Testis (tissue), 3 donors: ENCODE measurements around the gene RIC8B. TPM values are rescaled to one million over a fixed set of nuclear protein-coding genes. Genes with fewer than 3 reads are reported as not detected.

Experiments
- DNase-seq: peaks from one replicate; pipeline ENCODE4 v3.0.0-alpha.2; 2019
- H3K27ac ChIP-seq, 2 donors: fragments of 200-600 bp; sonication (generic); one replicate each; pipeline ENCODE4 v1.5.1; 2019
- H3K27me3 ChIP-seq: fragments of 200-600 bp; sonication (generic); one replicate; pipeline ENCODE4 v1.5.1; 2019
- H3K36me3 ChIP-seq: fragments of 200-600 bp; sonication (generic); one replicate; pipeline ENCODE4 v1.5.1; 2017; ENCODE audit warnings: low read depth; ENCODE audit errors: missing control alignments
- H3K4me1 ChIP-seq: fragments of 200-600 bp; sonication (generic); one replicate; pipeline ENCODE4 v1.5.1; 2019
- H3K4me3 ChIP-seq, 2 donors: fragments of 200-600 bp; sonication (generic); one replicate each; pipeline ENCODE4 v1.5.1; 2017 to 2019
- H3K9me3 ChIP-seq: fragments of 200-600 bp; sonication (generic); one replicate; pipeline ENCODE4 v1.5.1; 2017
- CTCF ChIP-seq, 3 experiments: fragments of 450-650 bp in 2 of 3; fragments of 200-600 bp in 1 of 3; sonication (generic) in 1 of 3; IDR thresholded peaks; one replicate each; pipeline ENCODE4 v1.5.1; 2016 to 2019; ENCODE audit warnings: antibody characterized with exemption in 3 of 3, mild to moderate bottlenecking in 2 of 3, moderate library complexity in 1 of 3
- POLR2A ChIP-seq: fragments of 450-650 bp; IDR thresholded peaks from one replicate; pipeline ENCODE4 v1.6.1; 2017; ENCODE audit warnings: antibody characterized with exemption, mild to moderate bottlenecking, moderate library complexity
- WGBS, 2 donors: methylation state at CpG; one replicate each; pipeline ENCODE4 v1.1.5; 2018; 5-methylcytosine and 5-hydroxymethylcytosine counted together
- intact Hi-C: fragments of 100-400 bp; cut with DNase I; formaldehyde crosslinking; loops from one replicate; pipeline ENCODE4 v1.15.1; 2023; ENCODE audit warnings: low total_unique reads
- polyA plus RNA-seq: library from polyadenylated mRNA; stranded (reverse); fragments of 350-450 nt; fragmentation: Illumina TruSeq; extraction: RNeasy Lipid Tissue Mini Kit (QIAGEN cat#74804); gene quantifications from one replicate; pipeline ENCODE4 v1.2.3, GENCODE V29; 2014; ENCODE audit warnings: low read depth, low replicate concordance; ENCODE audit not compliant: insufficient read depth
- total RNA-seq, 2 donors: library from RNA; depleted of rRNA; stranded (reverse); fragments of >200 nt; gene quantifications; one replicate each; pipeline ENCODE4 v1.2.3, GENCODE V29; 2016

Gene RIC8B
- total and polyA plus RNA-seq, 3 donors from 2014 or later = 14.3 to 27.7 (median 18.3) TPM

- intact Hi-C loops = no loop called here
- 82 to 86% methylated on average over 5 of the region's 5 CpGs for WGBS, 2 donors
Observed at GRCh38 chr12:106776897-106777296, 2.4 kb downstream of the RIC8B start.

GRCh38 chr12:106780010-106780631 is 5.6 kb downstream of the RIC8B start:
- no peaks in the 10 kb centered on the region for H3K9me3 ChIP-seq
- H3K36me3 ChIP-seq = no peaks in the 10 kb centered on the region
- no peak for TF ChIP-seq CTCF (IDR thresholded peaks at IDR 0.05)
- TF ChIP-seq POLR2A = no peak
- no peak overlapping the region for H3K4me3 ChIP-seq
- peaks cover 19% of the 10 kb centered on the region for H3K4me1 ChIP-seq
- DNase-seq = no peak
- WGBS, 2 donors = 56 to 57% methylated on average over 3 of the region's 3 CpGs
- H3K27ac ChIP-seq = no peak overlapping the region
- H3K27me3 ChIP-seq = no peaks in the 10 kb centered on the region
- intact Hi-C loops = no loop called here

More at GRCh38 chr12:106776897-106777296, 2.4 kb downstream of the RIC8B start:
- Histone ChIP-seq H3K9me3 (no peaks in the 10 kb centered on the region), H3K27me3 (no peaks in the 10 kb centered on the region), H3K36me3 (no peaks in the 10 kb centered on the region), H3K4me1 (peaks cover 17% of the 10 kb centered on the region), H3K4me3 (no peak overlapping the region), H3K27ac (no peak overlapping the region)
- DNase-seq = no peak
- TF ChIP-seq POLR2A (no peak), CTCF (IDR thresholded peaks at IDR 0.05) (no peak)

- Histone ChIP-seq H3K36me3 (no peaks in the 10 kb centered on the region), H3K4me3 (no peak overlapping the region), H3K27ac (peak overlapping the region in 1 of 2 donors; percentile 33), H3K9me3 (no peaks in the 10 kb centered on the region), H3K4me1 (peaks cover 15% of the 10 kb centered on the region), H3K27me3 (no peaks in the 10 kb centered on the region)
- intact Hi-C loops = no loop called here
- no peak for DNase-seq
- TF ChIP-seq POLR2A = no peak
- TF ChIP-seq CTCF (IDR thresholded peaks at IDR 0.05) = no peak
- WGBS, 2 donors = 22 to 43% methylated on average over 1 of the region's 1 CpG
Observed at GRCh38 chr12:106782619-106783018, 8.1 kb downstream of the RIC8B start.

- Histone ChIP-seq H3K36me3 (no peaks in the 10 kb centered on the region), H3K27me3 (no peaks in the 10 kb centered on the region), H3K27ac (peak overlapping the region in 1 of 2 donors; percentile 33), H3K4me1 (peaks cover 15% of the 10 kb centered on the region), H3K9me3 (no peaks in the 10 kb centered on the region), H3K4me3 (no peak overlapping the region)
- no peak for DNase-seq
- TF ChIP-seq POLR2A (no peak), CTCF (IDR thresholded peaks at IDR 0.05) (no peak)
- 67 to 68% methylated on average over 5 of the region's 5 CpGs for WGBS, 2 donors
- intact Hi-C loops = no loop called here
Observed at GRCh38 chr12:106783515-106783914, 9.0 kb downstream of the RIC8B start.

GRCh38 chr12:106790020-106790419 is 15.5 kb downstream of the RIC8B start:
- DNase-seq = no peak
- H3K4me3 ChIP-seq = no peak overlapping the region
- no peaks in the 10 kb centered on the region for H3K9me3 ChIP-seq
- H3K27me3 ChIP-seq = no peaks in the 10 kb centered on the region
- H3K4me1 ChIP-seq = no peaks in the 10 kb centered on the region
- no peak overlapping the region for H3K27ac ChIP-seq
- TF ChIP-seq CTCF (IDR thresholded peaks at IDR 0.05) = no peak
- TF ChIP-seq POLR2A = no peak
- 93 to 96% methylated on average over 2 of the region's 2 CpGs for WGBS, 2 donors
- intact Hi-C loops = no loop called here
- no peaks in the 10 kb centered on the region for H3K36me3 ChIP-seq
